ENCODE data around the gene GDPD5. TPM values are rescaled to one million over a fixed set of nuclear protein-coding genes. Genes with fewer than 3 reads are reported as not detected.
"Not testable (repeated sequence)": the region's sequence is repeated elsewhere in the genome, so short reads cannot be mapped to it uniquely, and the experiment has no call there.

Gene GDPD5
- polyA plus RNA-seq, 1 donor = 28.3 TPM

DNA sequence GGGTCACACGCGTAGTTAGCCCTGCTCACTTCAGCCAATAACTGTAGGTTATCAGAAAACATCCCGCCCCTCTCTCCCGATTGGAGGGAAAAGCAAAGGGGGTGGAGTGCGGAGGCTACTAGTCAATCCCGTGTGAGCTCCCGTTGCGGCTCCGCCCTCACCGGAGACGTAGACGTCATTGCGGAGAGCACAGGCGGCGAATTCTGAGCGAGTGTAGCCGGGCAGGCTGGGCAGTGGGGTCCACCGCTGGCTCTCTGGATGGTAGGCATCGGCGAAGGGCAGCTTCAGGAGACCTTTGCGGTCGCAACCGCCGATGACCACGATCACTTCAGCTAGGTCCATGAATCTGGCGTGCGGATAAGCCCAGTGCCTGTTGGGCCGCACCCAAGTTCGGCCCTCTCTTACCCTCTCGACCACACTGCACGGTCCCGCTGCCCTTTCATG is 97.4 kb downstream of the GDPD5 start:
- DNase-seq = peak; percentile 91

DNA sequence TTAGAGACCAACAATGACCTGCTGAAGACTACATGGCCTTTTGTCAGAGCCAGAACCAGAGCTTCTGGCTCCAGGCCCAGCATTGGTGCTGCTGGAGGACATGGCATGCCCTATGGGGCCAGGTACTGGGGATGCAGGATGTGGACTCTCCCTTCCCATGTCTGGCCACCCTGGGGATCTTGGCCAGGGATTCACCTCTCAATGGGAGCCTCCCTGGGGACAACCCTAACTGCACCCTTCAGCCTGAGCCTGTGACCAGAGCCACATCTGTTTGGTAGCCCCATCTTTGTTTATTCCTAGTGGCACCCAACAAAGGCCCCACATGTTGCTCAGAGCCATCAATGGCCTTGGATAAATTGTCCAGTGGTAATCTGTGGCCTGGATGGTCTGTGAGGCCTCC is 98.6 kb downstream of the GDPD5 start:
- no peak for DNase-seq

DNA sequence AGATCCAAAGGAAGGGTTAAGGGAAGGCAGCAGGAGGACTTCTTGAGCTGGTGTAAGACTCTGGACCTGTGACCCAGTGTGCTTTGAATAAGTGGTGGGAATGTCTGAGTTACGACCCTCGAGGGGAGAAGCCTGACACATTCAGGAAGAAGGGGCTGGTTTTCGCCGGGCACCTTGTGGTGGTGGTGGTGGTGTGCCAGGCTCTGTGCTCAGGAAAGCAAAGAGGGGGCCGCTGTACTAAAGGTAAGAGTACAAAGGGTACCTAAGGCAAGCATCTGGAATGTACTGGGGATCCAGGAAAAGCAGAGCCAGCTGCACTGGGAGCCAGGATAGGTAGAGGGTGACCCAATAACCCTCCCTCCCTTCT is 99.0 kb downstream of the GDPD5 start:
- no peak for DNase-seq

DNA sequence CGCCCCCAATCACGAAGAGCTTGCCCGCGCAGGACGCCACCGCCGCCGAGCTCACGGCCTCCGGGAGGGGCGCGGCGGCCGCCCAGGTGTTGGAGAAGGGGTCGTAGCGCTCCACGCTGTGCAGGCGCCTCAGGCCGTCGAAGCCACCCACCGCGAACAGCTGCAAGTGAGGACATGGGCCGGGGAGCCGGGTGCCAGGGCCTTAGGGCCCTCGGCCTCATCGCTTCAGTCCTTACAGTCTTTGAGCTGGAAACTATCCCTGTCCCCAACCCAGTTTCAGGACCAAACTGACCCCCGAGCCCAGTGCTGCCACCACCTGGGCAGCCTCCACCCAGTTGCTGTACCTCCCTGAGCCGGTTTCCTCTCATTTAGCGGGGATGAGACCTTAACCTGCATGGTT is 100.3 kb downstream of the GDPD5 start:
- no peak for DNase-seq

DNA sequence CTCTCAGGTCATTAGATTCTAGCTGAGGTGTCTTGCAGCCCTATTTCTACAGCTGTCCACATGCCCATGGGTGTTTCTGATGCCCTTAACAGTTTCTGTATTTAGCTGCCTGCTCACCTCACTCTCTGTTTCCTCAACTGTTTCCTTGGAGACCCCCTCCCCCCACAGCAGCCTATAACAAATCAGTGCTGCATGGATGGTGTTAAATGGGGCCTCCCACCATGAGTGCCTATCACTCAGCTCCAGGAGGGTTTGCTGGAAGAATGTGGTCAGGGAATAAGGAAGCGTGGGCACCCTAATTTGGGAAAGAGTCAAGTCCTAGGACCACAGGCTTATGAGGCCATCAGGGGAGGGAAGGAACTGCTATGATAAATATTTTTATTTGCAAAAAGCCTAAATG is 101.3 kb downstream of the GDPD5 start:
- no peak for DNase-seq

- DNase-seq = no peak
These were observed 102.0 kb downstream of the GDPD5 start for GRCh38 chr11:75423721-75424120.

GRCh38 chr11:75422248-75423231 is 103.2 kb downstream of the GDPD5 start:
- DNase-seq = no peak

GRCh38 chr11:75421902-75422247 is 103.9 kb downstream of the GDPD5 start:
- DNase-seq = no peak

DNA sequence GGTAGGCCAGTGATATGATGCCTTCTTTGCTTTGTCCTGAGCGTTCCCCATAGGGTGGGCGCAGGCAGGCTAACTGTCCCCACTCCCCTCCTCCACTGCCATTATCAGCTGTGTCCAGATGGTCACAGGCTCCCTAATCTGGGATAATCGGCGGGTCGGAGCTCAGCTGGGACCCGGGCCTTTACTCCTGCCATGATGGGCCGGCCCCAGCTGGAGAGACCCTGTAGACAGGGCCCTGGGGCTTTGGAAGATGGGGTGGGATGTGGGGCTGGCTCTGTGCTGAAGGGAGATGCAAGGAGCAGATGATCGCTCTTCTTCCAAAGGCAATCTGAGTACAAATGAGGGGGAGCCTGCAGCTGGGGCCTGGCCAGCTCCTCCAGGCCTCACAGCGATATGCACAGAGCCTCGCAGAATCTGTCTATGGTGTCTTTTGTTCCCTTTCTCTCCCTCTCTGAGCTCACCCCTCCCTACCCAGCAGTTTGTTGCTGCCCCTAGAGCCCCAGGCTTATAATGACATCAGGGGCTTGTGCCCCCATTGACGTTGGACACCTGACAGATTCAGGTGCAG is 104.6 kb downstream of the GDPD5 start:
- no peak for DNase-seq

DNA sequence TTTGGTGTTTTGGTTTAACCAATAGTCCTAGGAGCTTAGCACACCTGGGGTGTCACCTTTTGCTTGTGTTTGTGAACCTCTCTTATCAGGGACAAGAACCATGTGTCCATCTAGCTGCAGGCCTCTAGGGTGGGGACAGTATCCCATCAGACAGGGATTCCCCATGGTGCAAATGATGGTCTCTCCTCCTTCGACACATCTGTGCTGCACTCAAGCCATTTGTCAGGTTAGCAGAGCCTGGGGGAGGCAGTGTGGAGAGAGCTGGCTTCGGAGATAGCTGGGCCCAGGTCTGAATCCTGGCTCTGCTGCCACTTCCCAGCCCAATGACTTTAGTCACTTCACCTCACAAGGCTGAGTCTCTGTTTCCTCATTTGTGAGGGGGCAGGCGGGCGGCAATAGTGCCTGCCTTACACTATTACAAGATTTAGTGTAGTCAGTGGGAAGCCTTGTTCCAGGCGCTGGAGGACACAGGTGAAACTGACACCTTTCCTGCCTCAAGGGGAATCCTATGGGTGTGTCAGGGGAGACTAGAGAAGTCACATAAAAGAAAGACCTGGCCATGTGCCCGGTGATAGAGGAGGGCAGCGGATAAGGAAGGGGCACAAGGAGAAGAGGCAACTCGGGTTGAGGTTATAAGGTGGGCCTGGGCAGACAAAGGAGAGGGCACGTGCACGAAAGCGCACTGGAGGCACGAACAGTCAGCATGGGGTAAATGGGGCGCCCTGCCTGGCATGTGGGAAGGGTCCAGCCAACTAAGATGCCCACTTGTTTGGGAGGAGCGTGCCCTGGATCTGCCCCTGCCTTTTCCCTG is 105.3 kb downstream of the GDPD5 start:
- DNase-seq = no peak

GRCh38 chr11:75413864-75414263 is 111.9 kb downstream of the GDPD5 start:
- DNase-seq = no peak

GRCh38 chr11:75413146-75413545 is 112.6 kb downstream of the GDPD5 start:
- DNase-seq = not testable (repeated sequence)

- DNase-seq = not testable (repeated sequence)
These were observed 115.8 kb downstream of the GDPD5 start for GRCh38 chr11:75409971-75410370.

DNA sequence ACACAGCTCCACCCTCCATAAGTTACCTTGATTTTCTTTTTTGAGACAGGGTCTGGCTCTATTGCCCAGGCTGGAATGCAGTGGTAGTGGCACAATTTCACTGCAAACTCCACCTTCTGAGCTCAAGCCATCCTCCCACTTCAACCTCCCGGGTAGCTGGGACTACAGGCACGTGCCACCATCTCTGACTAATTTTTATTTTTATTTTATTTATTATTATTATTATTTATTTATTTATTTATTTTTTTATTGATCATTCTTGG is 116.9 kb downstream of the GDPD5 start:
- DNase-seq = no peak

DNA sequence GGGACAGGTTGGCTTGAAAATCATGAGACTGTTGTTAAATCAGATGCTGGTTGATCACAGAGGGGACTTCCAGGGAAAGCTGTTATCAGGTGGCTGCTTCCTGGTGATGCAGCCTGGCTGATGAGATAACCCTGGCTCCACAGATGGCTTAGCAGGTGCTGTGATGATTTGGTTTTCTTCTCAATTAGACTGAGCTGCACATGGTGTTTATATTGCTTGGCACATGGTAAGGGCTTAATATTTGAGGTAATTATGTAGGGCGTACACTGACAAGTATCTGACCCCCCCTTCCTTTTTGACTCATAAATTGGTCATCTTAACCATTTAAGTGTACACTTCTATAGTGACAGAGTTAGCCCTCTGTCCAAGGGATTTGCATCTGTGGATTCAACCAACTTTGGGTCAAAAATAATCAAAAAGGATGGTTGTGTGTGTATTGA is 119.4 kb downstream of the GDPD5 start:
- no peak for DNase-seq

GRCh38 chr11:75403983-75404658 is 121.6 kb downstream of the GDPD5 start:
- DNase-seq = no peak

DNA sequence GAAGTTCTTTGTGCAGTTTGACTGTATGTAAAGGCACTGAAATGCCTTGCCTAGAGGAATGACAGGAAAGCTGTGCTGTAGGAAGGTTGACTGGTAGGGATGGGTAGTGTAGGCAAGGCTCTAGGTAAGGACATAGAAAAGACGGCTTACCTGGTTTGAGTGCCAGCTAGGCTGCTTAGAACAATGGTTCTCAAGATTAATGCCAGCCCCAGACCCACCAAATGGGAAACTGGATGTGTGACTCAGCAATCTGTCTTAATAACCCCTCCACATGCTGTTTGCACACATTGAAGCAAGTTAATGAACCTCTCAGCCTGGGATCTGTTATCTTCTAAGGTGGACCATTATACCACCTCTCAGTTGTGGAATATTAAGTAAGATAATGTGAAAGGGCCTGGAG is 122.7 kb downstream of the GDPD5 start:
- no peak for DNase-seq

DNA sequence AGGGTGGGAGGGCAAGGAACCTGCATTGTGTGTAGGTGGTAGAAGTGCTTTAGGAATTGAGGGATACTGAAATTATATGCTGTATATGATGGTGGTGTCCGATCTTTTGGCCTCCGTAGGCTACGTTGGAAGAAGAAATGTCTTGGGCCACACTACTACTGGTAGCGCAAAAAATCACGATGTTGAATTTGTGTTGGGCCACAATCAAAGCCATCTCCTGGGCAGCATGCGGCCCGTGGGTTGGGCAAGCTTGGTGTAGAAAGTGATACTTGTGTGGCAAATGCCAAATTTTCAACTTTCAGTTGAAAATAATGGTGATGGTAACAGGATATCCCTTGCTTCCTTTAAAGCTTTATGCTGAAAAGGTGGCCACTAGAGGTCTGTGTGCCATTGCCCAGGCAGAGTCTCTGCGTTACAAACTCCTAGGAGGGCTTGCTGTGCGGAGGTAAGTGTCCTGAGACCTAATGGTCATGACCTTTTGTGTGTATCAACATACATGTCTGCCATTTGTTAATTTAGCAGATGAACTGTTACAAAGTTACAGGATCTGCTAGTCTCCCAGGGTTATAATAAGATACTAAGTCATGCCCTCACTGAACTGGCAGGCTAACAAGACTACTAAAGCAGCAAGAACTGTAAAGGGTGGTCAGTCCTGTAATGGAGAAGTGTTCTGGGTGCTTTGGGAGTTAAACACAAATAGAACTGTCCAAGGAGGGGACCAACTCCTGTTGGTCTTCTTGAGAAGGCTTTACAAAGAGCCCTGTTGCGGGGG is 123.6 kb downstream of the GDPD5 start:
- no peak for DNase-seq

DNA sequence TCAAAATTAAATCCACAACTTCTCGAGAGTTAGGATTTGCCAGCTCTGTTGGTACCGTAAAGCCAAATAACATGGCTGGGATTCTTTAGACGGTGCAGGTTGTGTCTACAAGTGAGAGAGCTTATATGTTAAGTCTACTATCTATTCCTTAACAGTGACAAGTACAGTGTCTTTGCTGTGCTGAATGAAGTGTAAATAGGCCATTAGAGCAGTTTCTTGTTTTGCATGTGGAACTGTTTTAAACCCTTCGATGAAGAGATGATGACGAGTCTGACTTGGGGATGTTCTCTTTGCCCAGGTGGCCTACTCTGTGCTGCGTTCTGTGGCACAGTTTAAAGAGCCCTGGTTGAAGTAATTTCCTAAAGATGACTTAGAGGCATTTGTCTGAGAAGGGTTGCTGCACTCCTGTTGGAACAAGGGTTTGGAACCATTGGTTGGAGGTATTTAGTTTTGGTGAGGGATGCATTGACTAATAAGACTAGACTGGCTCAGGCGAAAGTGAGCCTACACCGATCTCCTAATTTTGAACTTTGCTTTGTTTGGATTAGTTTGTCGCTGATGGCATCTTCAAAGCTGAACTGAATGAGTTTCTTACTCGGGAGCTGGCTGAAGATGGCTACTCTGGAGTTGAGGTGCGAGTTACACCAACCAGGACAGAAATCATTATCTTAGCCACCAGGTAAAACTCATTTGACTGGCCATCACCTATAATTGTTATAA is 125.4 kb downstream of the GDPD5 start:
- DNase-seq = no peak

GRCh38 chr11:75399344-75400145 is 126.2 kb downstream of the GDPD5 start, which contains the start of gene RPS3:
Gene RPS3, plus strand, starts transcription at chr11:75399518. Its CDS starts 30 bp downstream, at chr11:75399548.
- DNase-seq = peak; percentile 92

Data from hindlimb muscle (tissue), 1 donor.